Measurements from ENCODE around the gene TRIML1. TPM values are rescaled to one million over a fixed set of nuclear protein-coding genes. Genes with fewer than 3 reads are reported as not detected.

TRIML1 gene
- total RNA-seq, 1 donor from 2014 or later: not detected

- DNase-seq (ENCODE audit: low spot score, unreplicated experiment): no peak
- H3K9me3 Mint-ChIP-seq (ENCODE audit: low read depth): no peaks in the 10 kb centered on the region
- peaks cover 7% of the 10 kb centered on the region for H3K27me3 Mint-ChIP-seq
- H3K4me1 Mint-ChIP-seq (ENCODE audit: low read depth): no peaks in the 10 kb centered on the region
- TF ChIP-seq CTCF (IDR thresholded peaks at IDR 0.05; ENCODE audit: unreplicated experiment): no peak
- H3K36me3 Mint-ChIP-seq (ENCODE audit: insufficient read depth): no peaks in the 10 kb centered on the region
- no peak overlapping the region for H3K27ac Mint-ChIP-seq
- no peak overlapping the region for H3K4me3 Mint-ChIP-seq (ENCODE audit: low read depth)
Observed at GRCh38 chr4:188121530-188121929, 17.7 kb upstream of the TRIML1 start.

- Mint-ChIP-seq H3K27me3 (peaks cover 4% of the 10 kb centered on the region), H3K27ac (no peak overlapping the region), H3K4me3 (ENCODE audit: low read depth) (no peak overlapping the region), H3K4me1 (ENCODE audit: low read depth) (no peaks in the 10 kb centered on the region), H3K9me3 (ENCODE audit: low read depth) (no peaks in the 10 kb centered on the region), H3K36me3 (ENCODE audit: insufficient read depth) (no peaks in the 10 kb centered on the region)
- no peak for DNase-seq (ENCODE audit: low spot score, unreplicated experiment)
- no peak for TF ChIP-seq CTCF (IDR thresholded peaks at IDR 0.05; ENCODE audit: unreplicated experiment)
Observed at GRCh38 chr4:188127214-188127874, 11.9 kb upstream of the TRIML1 start.

GRCh38 chr4:188130355-188130754 lies 8.9 kb upstream of the TRIML1 start:
- Mint-ChIP-seq H3K4me1 (ENCODE audit: low read depth) (no peaks in the 10 kb centered on the region), H3K27me3 (no peaks in the 10 kb centered on the region), H3K4me3 (ENCODE audit: low read depth) (no peak overlapping the region), H3K27ac (no peak overlapping the region), H3K36me3 (ENCODE audit: insufficient read depth) (no peaks in the 10 kb centered on the region), H3K9me3 (ENCODE audit: low read depth) (no peaks in the 10 kb centered on the region)
- DNase-seq (ENCODE audit: low spot score, unreplicated experiment): no peak
- TF ChIP-seq CTCF (IDR thresholded peaks at IDR 0.05; ENCODE audit: unreplicated experiment): no peak

- H3K27ac Mint-ChIP-seq: no peak overlapping the region
- TF ChIP-seq CTCF (IDR thresholded peaks at IDR 0.05; ENCODE audit: unreplicated experiment): no peak
- H3K9me3 Mint-ChIP-seq (ENCODE audit: low read depth): no peaks in the 10 kb centered on the region
- no peaks in the 10 kb centered on the region for H3K4me1 Mint-ChIP-seq (ENCODE audit: low read depth)
- no peak overlapping the region for H3K4me3 Mint-ChIP-seq (ENCODE audit: low read depth)
- H3K27me3 Mint-ChIP-seq: no peaks in the 10 kb centered on the region
- H3K36me3 Mint-ChIP-seq (ENCODE audit: insufficient read depth): no peaks in the 10 kb centered on the region
- no peak for DNase-seq (ENCODE audit: low spot score, unreplicated experiment)
Observed at GRCh38 chr4:188132232-188132631, 7.0 kb upstream of the TRIML1 start.

GRCh38 chr4:188138227-188138626 lies 1.0 kb upstream of the TRIML1 start:
- H3K27me3 Mint-ChIP-seq: no peaks in the 10 kb centered on the region
- H3K4me1 Mint-ChIP-seq (ENCODE audit: low read depth): no peaks in the 10 kb centered on the region
- TF ChIP-seq CTCF (IDR thresholded peaks at IDR 0.05; ENCODE audit: unreplicated experiment): no peak
- no peak overlapping the region for H3K27ac Mint-ChIP-seq
- no peak for DNase-seq (ENCODE audit: low spot score, unreplicated experiment)
- no peaks in the 10 kb centered on the region for H3K36me3 Mint-ChIP-seq (ENCODE audit: insufficient read depth)
- no peak overlapping the region for H3K4me3 Mint-ChIP-seq (ENCODE audit: low read depth)
- H3K9me3 Mint-ChIP-seq (ENCODE audit: low read depth): no peaks in the 10 kb centered on the region

Data from progenitor cell of endocrine pancreas (in vitro differentiated cells).